GM23338 (cell line): ENCODE measurements around the gene SOST.

Source experiments
- CTCF ChIP-seq, 2 experiments: fragments of 200-600 bp in 1 of 2; sonication (generic) in 1 of 2; conservative IDR thresholded peaks; 2 replicates each; pipeline versions ENCODE4 v1.5.1 to v1.6.1; 2016 to 2017; ENCODE audit warnings: antibody characterized with exemption in 2 of 2, low read depth in 2 of 2, mild to moderate bottlenecking in 2 of 2, moderate library complexity in 1 of 2
- ETS1 ChIP-seq: IDR thresholded peaks from 2 replicates; pipeline ENCODE4 v1.6.1; 2016; ENCODE audit warnings: antibody characterized with exemption
- EZH2 ChIP-seq: fragments of 200-600 bp; sonication (generic); IDR thresholded peaks from one replicate; pipeline ENCODE4 v1.8.0; 2017; ENCODE audit warnings: antibody characterized with exemption, mild to moderate bottlenecking, low read depth; ENCODE audit not compliant: unreplicated experiment
- JUNB ChIP-seq: IDR thresholded peaks from one replicate; pipeline ENCODE4 v1.6.1; 2016; ENCODE audit warnings: antibody characterized with exemption; ENCODE audit not compliant: unreplicated experiment
- TF ChIP-seq, protein P1 (sequence below): IDR thresholded peaks from one replicate; pipeline ENCODE4 v1.6.1; 2018; ENCODE audit warnings: antibody characterized with exemption; ENCODE audit not compliant: unreplicated experiment

DNA sequence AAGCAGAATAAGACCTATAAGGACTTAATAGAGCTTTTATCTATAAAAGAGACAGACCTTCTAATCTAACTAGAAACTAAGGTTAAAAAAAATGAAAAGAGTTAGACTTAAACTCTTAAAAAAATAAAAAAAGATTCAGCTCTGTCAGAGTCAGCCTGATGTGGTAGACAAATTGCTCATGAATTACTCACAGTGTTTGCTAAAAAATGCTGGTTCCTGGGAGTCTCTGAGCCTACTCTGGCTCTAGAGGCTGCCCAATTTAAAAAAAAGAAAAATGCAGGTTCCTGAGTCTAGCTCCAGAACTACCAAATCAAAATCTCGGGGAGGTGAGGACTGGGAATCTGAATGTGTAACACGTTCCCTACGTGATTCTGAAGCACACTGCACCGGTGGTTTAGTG lies 18.1 kb downstream of the SOST start:
- no peak for TF ChIP-seq CTCF (conservative IDR thresholded peaks at IDR 0.05; ENCODE audit: low read depth in 2 of 2)
- TF ChIP-seq ETS1, result no peak
- no peak for TF ChIP-seq EZH2
- TF ChIP-seq JUNB, result no peak
- TF ChIP-seq, protein P1, sequence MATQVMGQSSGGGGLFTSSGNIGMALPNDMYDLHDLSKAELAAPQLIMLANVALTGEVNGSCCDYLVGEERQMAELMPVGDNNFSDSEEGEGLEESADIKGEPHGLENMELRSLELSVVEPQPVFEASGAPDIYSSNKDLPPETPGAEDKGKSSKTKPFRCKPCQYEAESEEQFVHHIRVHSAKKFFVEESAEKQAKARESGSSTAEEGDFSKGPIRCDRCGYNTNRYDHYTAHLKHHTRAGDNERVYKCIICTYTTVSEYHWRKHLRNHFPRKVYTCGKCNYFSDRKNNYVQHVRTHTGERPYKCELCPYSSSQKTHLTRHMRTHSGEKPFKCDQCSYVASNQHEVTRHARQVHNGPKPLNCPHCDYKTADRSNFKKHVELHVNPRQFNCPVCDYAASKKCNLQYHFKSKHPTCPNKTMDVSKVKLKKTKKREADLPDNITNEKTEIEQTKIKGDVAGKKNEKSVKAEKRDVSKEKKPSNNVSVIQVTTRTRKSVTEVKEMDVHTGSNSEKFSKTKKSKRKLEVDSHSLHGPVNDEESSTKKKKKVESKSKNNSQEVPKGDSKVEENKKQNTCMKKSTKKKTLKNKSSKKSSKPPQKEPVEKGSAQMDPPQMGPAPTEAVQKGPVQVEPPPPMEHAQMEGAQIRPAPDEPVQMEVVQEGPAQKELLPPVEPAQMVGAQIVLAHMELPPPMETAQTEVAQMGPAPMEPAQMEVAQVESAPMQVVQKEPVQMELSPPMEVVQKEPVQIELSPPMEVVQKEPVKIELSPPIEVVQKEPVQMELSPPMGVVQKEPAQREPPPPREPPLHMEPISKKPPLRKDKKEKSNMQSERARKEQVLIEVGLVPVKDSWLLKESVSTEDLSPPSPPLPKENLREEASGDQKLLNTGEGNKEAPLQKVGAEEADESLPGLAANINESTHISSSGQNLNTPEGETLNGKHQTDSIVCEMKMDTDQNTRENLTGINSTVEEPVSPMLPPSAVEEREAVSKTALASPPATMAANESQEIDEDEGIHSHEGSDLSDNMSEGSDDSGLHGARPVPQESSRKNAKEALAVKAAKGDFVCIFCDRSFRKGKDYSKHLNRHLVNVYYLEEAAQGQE, result no peak
